NCI-H1694 treated with DMSO at 0.1 percent for 48 hours (cell line): ENCODE results near the gene RAP1GAP2.
"Not testable (repeated sequence)": the region's sequence is repeated elsewhere in the genome, so short reads cannot be mapped to it uniquely, and the experiment has no call there.

ENCODE experiments used
- DNase-seq: peaks from one replicate; lab custom pipeline; 2025; lab: John Stamatoyannopoulos, UW

Gene RAP1GAP2

DNA sequence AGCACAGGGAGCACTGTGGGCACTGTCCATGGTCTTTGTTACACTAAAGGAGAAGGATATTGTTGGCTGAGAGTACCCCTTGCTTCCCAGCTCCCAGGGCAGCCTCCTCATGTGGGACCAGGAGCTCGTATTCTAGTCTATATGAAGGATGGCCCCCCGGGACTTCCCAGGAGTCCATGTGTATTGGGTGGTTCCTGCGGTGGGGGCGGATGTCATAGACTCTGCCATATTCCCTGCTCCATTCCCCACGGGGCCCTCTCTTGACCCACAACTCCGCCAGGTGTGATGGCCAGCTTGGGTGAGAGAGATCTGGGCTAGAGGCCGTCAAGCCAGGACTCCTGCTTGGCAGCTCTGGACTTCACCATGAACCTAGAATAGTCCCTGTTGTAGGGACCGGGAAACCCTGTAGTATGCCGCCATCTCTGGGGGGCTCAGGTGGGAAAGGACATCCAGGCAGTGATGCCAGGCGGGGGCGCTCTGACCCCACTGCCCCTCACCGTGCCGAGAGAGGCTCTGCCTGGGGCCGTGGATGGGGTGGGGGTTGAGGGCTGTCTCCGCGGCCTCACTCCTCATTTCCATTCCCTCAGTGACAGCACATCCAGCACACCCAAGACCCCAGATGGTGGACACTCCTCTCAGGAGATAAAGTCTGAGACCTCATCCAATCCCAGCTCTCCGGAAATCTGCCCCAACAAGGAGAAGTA, 229.3 kb downstream of the RAP1GAP2 start:
- DNase-seq, result no peak

DNA sequence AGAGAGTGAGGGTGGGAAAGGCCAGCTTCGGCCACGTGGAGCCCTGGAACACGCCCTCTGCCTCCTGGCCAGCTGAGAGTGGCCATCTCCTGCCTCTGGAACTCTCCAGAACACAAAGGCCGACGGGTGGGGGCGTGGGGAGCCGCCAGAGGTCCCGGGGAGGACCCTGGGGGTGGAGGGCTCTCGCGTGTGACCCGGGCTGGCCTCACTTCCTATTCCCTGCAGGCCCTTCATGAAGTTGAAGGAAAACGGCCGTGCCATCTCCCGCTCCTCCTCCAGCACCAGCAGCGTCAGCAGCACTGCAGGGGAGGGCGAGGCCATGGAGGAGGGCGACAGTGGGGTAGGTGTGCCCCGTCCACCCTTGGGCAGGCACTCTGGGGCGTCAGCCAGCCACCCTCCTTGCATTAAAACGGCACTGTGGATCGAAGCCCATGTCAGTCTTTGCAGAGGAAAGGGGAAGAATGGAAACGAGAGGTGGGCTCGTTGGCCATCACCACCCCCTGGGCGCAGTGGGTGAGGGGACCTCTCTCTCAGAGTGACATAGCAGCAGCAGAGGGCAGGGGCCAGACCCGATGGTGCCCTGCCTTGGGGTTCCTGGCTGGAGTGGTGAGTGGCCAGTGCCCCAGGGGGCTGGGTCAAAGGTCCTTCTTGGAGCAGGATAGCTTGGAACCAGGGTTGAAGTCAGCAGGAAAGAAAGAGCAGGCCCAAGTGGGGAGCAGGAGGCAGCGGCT, 230.1 kb downstream of the RAP1GAP2 start:
- no peak for DNase-seq

DNA sequence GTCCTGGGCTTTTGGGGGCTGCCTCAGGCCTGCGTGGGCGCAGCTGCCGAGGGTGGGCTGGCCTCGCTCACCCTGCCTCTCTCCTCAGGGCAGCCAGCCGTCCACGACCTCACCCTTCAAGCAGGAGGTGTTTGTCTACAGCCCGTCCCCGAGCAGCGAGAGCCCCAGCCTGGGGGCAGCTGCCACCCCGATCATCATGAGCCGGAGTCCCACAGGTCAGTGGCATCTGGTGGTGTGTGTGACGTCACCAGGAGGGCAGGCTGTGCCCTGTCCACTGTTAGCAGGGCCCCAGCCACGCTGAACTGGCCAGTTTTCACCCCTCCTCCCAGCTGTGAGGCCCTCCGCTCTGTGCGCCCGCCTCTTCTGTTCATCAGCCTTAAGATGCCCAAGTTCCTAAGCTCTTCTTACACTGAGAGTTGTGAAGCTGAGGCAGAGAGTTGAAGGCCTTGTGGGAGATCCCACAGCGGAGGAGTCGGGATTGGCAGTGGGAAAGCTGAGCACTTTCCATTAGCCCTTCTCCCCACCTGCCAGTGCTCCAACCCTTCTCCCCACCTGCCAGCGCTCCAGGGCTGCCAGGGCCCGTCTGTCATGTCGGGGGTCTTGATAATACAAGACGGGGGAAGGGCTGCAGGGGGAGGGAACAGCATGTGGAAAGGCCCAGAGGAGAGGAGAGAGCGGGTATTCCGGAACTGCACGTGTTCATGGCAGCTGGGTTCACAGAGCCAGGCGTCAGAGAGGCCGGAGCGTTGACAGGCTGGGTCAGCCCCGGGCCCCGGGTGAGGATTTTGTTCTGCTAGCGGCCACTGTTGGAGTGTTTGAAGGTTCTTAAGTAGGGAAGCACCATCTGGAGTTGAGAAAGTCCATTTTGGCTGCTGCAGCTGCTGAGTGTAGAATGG, 230.9 kb downstream of the RAP1GAP2 start:
- no peak for DNase-seq

DNA sequence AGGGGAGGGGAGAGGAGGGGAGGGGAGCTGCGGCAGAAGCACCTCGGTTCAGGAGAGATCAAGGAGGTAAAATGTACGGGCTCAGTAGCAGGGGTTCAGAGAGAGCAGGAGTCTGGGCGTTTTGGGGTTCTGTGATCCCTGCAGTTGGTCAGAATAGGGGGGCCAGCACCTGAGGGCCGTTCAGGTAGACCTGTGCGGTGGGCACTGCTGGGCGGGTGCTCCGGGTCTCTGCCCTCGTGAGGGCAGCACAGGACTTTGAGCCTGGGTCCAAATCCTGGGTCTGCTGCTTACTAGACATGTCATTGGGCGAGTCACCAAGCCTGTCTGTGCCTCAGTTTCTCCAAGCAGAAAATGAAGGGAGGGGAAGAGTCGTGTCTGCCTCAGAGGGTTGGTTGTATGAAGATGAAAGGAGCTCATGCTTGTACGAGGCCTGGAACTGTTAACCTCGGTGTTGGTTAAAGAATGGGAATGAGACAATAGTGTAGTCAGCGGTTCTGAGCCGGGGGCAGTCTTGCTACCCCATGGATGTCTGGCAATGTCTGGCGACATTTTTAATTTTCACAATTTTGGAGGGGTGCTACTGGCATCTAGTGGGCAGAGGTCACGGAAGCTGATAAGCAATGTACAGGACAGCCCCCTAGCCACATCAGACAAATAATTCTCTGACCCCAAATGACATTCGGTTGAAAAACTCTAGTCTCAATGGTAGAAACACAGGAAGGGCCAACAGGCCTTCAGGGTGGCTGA, 231.7 kb downstream of the RAP1GAP2 start:
- no peak for DNase-seq

DNA sequence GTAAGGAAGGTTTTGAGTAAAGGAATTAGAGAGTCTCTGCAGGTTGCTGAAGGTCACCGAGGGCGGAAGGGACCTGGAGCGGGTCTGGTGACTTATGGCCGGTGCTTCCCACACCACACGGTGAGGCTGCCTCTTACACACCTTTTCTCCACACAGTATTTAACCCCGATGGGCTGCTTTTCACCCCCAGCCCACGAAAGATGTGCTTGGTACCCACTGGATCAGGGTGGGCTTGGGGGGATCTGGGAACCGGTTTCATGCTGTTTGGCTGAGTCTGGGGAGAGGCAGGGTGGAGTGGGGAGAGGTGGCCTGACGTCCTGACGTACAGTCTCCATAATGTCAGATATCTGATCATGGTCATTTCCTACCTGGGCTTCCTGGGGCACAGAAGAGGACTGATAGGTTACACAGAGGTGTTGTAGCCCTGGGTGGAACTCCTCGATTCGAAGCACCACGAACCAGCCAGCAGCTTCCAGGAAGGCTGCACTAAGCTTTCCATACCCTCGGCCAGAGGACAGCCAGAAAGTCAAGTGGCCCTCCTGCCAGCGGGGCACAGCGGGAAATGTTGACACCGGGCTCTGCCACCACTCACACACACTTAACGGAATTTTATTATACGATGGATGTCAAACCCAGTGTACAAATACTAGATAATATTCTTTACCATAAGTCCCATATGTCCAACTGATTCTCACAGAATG, 233.1 kb downstream of the RAP1GAP2 start:
- DNase-seq, result no peak

DNA sequence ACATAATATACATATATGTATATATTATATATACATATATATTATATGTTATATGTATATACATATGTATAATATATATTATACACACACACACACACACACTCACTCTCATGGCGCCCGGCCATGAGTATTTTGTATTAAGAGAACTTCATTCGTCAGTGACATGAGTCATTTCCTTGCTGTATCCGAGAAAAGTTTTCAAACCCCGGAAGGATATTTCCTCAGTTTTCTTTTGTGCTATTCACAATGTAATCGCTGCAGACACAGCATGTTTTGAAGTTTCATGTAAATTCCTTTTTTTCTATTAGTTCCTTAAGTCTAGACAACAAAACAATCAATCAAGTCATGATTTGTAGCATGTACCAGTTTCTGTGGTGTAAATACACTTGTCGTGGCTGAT, 233.9 kb downstream of the RAP1GAP2 start:
- no peak for DNase-seq

DNA sequence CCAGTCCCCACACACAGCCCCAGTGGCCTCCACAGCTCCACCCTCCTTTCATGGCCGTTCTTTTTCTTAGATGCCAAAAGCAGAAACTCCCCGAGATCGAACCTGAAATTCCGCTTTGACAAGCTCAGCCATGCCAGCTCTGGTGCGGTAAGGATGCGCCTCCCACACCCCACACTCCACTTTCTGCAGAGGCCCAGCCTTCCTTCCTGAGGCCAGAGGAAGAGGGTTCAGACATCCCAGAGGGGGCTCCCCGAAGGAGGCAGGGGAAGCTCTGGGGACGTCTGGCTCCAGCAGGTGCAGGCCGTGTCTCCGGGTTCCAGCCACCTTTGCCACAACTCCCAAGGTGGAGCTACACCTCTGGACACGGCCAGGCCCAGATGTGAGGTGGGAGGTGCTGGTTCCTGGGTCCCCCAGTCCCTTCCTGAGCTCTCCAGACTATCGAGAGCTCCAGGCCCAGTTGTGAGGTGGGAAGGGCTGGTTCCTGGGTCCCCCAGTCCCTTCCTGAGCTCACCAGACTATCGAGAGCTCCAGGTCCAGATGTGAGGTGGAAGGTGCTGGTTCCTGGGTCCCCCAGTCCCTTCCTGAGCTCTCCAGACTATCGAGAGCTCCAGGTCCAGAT, 234.7 kb downstream of the RAP1GAP2 start:
- DNase-seq, result not testable (repeated sequence)

DNA sequence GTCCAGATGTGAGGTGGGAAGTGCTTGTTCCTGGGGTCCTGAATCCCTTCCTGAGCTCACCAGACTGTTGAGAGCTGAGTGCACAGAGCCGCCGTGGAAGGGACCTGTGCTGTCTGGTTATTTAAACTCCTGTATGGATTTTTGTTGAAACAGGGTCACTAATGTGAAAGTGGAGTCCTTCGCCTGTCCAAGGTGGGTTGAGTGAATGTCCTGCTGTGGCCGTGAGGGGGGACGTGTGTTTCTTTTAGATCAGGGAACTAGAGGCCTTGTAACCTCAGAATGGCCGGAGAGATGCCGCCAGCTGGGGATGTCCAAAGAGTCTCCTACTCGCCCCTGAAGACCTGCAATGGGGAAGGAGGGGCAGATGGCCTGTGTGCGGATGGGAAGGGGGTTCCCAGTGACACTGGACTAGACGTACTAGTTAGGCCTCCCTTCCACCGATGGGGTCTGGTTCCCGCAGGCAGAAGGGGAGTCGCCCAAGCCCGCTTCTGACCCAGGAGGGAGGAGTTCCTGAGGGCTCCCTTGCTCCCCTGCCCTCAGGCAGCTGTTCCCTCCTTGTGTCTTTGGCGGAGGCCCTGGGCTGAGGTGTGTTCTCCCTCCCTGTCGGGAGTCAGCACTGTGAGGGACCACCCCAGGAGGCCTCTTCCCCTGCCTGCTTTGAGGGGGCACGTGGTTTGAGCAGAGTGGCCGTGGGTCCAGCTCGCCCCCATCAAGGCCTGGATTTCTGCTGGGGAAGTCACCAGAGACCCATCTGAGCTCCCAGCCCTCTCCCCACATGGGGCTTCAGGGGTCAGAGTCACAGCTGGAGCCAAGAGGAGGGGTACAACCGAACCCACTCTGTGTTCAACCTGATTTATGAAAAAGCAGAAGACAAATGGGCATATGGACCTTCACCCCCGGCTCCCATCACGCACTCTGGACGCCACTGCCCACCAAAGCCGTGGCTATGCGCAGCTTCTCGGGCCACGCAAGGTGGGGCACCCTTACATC, 236.3 kb downstream of the RAP1GAP2 start:
- no peak for DNase-seq

DNA sequence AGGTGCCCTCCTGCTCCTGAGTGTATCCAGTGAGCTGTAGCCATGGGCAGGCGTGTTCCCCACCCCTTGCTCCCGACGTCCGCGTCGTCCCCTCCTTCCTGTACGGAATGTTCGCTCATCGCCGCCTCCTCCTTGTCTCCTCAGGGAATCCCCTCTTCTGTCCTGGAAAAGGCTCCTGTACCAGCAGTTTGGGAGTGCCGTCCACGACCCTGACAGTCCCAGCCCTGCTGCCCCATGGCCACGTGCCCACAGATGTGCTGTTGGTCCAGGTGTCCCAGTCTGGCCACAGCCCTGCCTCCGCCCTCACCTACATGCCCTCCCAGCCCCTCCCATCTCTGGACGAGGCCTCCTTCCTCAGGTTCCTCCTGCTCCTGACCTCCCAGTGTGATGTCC, 237.0 kb downstream of the RAP1GAP2 start:
- no peak for DNase-seq

DNA sequence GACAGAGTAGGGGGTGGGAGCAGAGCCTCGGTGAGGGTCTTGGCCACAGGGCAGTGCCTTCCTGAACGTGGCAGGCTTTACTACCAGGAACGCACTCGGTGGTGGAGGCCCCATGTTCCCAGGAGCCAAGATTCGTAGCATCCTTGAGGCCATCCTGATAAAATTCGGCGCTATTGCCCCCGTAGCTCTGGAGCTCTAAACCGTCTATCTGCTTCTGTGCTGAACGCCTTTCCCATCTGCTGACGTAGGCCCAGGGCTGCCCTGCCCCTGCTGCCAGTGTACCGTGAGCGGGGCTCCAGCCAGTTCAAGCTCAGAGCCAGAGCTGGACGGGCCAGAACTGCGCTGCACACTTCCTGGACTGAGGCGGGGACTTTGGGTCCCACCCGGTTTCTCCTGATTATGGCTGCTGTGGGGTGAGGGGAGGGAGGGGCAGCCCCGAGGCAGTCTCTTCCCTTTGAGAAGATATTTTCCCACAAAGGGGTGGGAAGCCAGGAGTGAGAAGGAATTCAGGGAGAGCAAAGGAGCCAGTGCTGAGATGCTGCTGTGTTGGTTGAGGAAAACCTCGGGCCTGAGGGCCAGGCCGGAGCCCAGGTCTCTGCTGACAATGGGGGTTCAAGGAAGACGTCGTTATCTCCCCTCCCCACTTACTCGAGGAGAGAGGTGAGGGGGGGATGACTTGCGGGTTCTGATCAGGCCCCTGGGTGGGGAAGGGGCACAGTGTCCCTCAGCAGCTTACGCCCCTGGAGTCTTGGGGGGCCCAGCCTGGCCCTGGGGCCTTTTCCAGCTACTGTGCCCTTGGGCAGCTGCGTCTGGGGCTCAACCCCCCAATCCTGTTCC, 237.7 kb downstream of the RAP1GAP2 start:
- no peak for DNase-seq

DNA sequence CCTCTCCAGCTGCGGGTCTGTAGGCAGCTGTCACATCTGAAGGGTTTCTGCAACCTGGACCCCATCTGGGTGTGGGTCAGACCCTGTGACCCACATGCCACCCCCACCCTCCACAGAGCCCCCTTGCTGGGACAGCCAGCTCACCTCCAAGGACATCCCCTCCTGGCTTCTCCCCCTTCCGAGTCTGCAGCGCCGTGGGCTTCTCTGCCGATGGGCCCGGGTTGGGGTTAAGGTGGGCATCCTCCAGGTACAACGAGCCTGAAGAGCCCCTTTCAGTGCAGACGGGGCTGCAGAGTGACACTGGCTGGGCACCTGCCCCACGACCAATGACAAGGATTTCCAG, 238.3 kb downstream of the RAP1GAP2 start:
- no peak for DNase-seq

DNA sequence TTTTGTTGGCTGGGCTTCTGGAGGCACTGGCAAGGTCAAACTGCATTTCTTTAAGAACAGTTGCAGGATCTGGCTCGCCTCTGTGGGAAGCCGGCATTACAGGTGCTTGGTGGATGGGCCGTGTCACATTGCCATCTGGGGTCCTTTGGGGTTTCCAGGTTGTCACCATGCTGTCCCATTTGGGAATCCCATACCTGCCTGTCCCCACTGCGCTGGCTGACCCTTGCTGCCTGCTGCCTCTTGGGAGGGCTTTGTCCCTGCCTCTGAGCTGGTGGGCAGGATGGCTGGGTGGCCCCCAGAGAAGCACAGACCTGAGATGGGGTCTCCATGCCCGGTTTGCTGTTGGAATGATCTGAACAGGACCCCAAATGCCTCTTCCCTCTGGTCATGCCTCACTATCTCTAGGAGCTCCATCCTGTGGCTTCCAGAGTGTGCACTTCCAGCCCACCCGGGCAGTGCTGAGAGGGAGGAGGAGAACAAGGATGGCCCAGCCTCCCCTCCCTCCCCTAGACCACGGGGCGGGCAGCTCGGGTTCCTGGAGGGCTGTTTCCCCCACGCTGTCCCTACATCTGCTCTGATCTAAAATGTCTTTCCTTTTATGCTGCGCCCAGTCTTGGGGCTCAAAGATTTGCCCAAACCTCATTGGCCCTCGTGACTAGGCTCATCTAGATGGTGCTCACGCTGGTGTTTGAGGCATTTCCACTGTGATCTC, 239.2 kb downstream of the RAP1GAP2 start:
- DNase-seq, result no peak

DNA sequence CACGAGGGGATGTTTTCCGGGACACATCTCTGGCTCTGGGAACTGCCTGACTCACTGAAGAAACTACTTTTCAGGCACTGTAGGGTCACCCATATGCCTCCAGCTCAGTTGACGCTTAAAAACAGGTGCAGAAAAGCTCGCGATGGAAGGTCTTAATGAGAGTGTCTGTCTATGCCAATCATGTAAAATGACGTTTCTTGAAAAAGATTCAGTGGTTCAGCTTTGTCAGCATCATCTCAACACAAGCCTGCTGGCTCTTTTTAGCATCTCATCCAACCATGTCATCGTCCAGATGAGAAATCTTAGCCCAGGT, 239.7 kb downstream of the RAP1GAP2 start:
- no peak for DNase-seq

DNA sequence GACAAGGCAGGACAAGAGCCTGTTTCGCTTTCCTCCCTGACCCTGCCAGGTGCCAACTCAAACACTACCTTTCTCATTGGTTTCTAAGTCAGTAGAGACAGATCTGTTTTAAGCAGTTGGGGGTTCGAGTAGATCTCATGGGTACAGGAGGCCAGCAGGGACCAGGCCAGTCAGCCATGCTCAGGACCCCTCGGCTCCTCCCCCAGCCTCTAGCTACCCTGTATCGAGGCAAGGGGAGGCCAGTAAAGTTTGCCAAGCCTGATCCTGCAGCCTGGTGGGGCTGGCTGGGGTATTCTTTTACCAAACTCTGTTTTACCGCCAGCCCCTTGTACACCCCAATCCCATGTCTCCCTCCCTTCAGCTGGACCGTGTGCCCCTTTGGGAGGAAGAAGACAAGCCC, 240.6 kb downstream of the RAP1GAP2 start:
- DNase-seq, result no peak

DNA sequence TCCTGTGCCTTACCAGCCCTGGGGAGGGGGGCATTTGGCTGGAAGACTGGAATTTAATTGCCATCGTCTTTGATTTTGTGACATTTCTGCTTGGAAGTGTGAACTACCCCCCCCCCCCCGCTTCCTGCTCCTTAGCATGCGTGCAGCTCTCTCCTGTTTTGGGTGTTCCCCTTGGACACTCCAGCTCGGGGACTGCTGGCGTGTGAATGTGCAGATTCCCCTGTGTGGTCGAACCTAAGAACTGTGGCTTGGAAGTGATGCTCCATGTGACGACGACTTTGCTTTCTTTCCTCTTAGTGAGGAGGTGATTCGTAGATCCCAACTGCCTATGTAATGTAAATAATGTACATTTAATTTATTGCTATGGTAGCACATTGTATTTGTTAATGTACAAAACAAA, 241.0 kb downstream of the RAP1GAP2 start:
- no peak for DNase-seq

DNA sequence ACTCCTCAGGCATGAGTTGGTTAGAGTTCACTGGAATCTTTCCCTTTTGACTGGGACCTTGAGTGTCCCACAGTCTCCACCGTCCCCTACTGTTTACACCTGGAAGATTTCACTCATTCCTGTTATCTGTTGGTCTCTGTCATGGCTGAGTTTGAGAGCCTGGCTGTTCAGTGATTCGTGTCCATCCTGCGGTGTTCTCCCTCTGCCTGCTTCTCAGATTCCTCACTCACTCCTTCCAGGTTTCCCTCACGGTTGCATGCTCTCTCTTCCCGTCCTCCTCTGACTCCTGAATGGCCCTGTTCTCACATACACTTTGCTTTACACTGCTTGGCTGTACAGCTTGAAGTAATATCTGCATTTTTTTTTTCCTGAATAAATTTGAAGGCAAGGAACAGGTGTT, 242.7 kb downstream of the RAP1GAP2 start:
- no peak for DNase-seq

DNA sequence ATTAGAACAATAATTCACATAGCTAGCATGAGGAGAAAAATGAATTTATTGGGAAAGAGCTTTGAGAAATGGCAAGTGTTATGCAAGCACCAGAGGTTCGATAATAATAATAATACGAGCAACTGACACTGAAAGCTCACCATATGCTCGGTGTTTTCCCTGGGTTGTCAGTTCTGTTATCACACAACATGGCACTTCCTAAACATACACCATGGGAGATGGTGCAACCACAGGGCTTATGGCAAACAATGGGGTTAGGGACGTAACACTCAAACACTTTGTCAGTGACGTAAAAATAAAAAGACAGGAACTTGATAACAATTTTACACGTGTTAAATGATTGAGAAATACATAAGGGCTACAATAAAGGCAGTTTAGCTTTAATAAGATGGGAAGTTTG, 243.5 kb downstream of the RAP1GAP2 start:
- peak; percentile 51 for DNase-seq

DNA sequence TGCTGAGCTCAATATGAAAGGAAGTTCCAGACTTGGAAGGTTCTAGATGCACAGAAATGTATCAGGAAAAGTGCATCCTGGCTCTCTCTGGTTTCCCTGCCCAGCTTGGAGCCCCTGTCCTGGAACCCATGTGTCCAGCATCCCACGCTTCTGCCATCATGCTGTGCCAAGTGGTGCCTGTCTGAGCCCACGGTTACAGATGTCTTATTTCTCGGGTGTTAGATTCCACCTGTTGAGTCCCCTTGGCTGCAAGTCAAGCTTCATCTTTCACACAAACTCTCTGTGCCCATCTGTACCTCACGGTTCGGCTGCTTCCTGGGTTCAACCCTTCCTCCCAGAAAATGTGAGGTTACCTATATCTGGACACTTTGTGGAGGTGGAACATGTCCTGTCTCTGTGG, 244.6 kb downstream of the RAP1GAP2 start:
- DNase-seq, result no peak
